ENCODE data around the gene SST. TPM values are rescaled to one million over a fixed set of nuclear protein-coding genes. Genes with fewer than 3 reads are reported as not detected.

SST gene
- total RNA-seq, 4 donors from 2014 or later = 14.2 to 29.5 (median 16.2) TPM; not detected in 1

DNA sequence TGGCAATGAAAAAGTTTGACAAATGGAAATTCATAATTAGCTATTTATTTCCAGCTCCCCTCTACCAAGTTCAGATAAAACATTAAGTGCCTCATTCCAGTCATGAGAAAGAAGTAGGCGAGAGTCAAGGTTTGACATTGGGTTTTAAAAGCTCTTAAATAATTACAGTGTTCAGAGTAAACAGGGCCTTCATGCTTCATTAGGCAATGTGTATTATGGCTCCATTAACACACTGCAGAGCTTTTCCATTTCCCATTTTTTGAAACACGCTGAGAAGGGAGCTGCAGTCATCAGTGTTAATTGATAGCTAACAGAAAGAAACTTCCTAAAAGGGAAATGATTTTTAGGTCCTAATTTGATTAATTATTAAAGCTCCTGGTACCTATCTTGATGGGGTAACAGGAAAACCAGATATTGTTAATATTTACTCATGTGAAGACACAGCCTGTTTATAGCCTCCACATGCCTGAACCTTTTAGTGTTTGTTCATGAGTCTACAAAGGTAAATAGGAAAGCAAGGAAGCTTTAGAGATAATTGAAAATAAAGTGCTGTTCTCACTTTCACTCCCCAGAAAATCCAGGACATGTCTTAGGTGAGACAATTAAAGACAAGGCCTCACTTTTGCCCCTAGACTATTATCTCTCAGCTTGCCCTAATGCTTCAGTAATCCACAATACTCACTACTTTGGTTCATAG, 28.7 kb downstream of the SST start:
- intact Hi-C loops (cut with DNase I; ENCODE audit: low total_unique reads) (no loop called here), in situ Hi-C loops (cut with MboI; ENCODE audit: low pct_ligation_motif_present in 1 of 4, low pct_unique_long_range_greater_than_20kb in 1 of 4, low sequenced_read_pairs in 3 of 4) (no loop called here)
- no peak for DNase-seq
- 83 to 86% methylated on average over 2 of the region's 2 CpGs for WGBS, 2 donors (ENCODE audit: low coverage in 1 of 2)
- Histone ChIP-seq H3K4me1 (no peaks in the 10 kb centered on the region), H3K27me3 (peaks cover 3% of the 10 kb centered on the region), H3K27ac (no peak overlapping the region), H3K4me3 (no peak overlapping the region), H3K9me3 (no peaks in the 10 kb centered on the region), H3K36me3 (no peaks in the 10 kb centered on the region)
- TF ChIP-seq POLR2A (IDR thresholded peaks at IDR 0.05) (no peak), POLR2AphosphoS5 (IDR thresholded peaks at IDR 0.05) (no peak)

DNA sequence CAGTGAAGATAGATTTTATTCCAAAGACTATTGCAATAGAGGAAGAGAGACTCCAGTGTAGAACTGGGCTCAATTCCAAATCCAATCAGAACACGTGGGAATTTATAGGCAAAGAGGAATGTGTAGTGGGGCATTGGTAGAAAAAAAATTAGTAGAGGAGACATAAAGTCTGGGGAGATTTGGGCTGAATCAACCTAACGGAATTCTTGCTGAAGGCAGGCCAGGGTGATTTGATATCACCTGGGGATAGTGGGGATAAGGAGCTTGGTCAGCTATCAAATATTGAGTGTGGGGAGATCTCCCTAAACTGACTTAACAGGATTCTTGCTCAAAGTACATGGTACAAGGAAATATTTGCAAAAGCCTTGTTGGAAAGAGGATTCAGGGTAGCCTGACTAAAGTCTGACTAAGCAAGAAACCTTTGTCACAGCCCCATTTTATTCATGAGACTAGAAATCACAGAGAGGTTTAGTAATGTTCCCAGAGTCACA, 29.6 kb downstream of the SST start:
- Histone ChIP-seq H3K27me3 (peaks cover 3% of the 10 kb centered on the region), H3K9me3 (no peaks in the 10 kb centered on the region), H3K36me3 (no peaks in the 10 kb centered on the region), H3K4me3 (no peak overlapping the region), H3K4me1 (no peaks in the 10 kb centered on the region), H3K27ac (no peak overlapping the region)
- in situ Hi-C loops (cut with MboI; ENCODE audit: low pct_ligation_motif_present in 1 of 4, low pct_unique_long_range_greater_than_20kb in 1 of 4, low sequenced_read_pairs in 3 of 4) (no loop called here), intact Hi-C loops (cut with DNase I; ENCODE audit: low total_unique reads) (no loop called here)
- 17 to 44% methylated on average over 1 to 2 of the region's 2 CpGs for WGBS, 2 donors (ENCODE audit: low coverage in 1 of 2)
- TF ChIP-seq POLR2AphosphoS5 (IDR thresholded peaks at IDR 0.05) = no peak
- TF ChIP-seq, protein P1, sequence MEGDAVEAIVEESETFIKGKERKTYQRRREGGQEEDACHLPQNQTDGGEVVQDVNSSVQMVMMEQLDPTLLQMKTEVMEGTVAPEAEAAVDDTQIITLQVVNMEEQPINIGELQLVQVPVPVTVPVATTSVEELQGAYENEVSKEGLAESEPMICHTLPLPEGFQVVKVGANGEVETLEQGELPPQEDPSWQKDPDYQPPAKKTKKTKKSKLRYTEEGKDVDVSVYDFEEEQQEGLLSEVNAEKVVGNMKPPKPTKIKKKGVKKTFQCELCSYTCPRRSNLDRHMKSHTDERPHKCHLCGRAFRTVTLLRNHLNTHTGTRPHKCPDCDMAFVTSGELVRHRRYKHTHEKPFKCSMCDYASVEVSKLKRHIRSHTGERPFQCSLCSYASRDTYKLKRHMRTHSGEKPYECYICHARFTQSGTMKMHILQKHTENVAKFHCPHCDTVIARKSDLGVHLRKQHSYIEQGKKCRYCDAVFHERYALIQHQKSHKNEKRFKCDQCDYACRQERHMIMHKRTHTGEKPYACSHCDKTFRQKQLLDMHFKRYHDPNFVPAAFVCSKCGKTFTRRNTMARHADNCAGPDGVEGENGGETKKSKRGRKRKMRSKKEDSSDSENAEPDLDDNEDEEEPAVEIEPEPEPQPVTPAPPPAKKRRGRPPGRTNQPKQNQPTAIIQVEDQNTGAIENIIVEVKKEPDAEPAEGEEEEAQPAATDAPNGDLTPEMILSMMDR (IDR thresholded peaks at IDR 0.05) = no peak
- TF ChIP-seq POLR2A (IDR thresholded peaks at IDR 0.05) = no peak
- no peak for TF ChIP-seq EP300 (IDR thresholded peaks at IDR 0.05; ENCODE audit: low read depth)
- no peak for DNase-seq

DNA sequence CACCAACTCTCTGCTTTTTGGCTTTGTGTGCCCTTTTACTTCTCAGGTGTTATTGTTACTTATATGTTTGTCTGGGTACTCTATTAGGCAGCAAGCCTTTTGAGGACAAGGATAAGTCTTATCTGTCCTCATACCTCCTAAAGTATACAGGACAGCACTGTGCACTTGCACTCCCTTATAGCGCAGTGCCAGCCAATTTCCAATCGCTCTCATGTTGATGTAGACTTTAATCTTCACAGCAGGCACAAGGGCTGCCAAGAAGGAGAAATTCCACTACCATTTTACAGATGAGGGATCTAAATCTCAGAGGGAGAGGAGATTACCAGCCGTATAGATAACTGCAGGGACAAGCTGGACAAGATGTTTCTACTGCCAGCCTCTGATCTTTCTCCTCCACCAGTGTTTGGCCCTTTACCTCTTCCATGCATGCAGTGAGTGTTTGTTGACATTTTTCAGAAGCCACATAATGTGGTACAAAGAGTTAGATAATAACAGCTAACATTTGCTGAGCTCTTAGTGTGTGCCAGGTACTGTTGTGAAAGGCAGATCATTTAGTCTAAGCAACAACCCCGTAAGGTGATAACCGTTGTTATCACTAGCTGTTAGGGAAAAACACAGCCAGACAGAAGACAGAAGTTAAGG, 30.1 kb downstream of the SST start:
- 57 to 72% methylated on average over 3 to 5 of the region's 5 CpGs for WGBS, 2 donors (ENCODE audit: low coverage in 1 of 2)
- H3K27me3 ChIP-seq = peaks cover 3% of the 10 kb centered on the region
- no peak overlapping the region for H3K4me3 ChIP-seq
- in situ Hi-C loops (cut with MboI; ENCODE audit: low pct_ligation_motif_present in 1 of 4, low pct_unique_long_range_greater_than_20kb in 1 of 4, low sequenced_read_pairs in 3 of 4) = no loop called here
- TF ChIP-seq POLR2AphosphoS5 (IDR thresholded peaks at IDR 0.05) (no peak), EP300 (IDR thresholded peaks at IDR 0.05; ENCODE audit: low read depth) (no peak), POLR2A (IDR thresholded peaks at IDR 0.05) (no peak)
- TF ChIP-seq, protein P1 (IDR thresholded peaks at IDR 0.05) = no peak
- H3K4me1 ChIP-seq = no peaks in the 10 kb centered on the region
- H3K9me3 ChIP-seq = no peaks in the 10 kb centered on the region
- H3K27ac ChIP-seq = no peak overlapping the region
- no peak for DNase-seq
- H3K36me3 ChIP-seq = no peaks in the 10 kb centered on the region
- intact Hi-C loops (cut with DNase I; ENCODE audit: low total_unique reads) = no loop called here

DNA sequence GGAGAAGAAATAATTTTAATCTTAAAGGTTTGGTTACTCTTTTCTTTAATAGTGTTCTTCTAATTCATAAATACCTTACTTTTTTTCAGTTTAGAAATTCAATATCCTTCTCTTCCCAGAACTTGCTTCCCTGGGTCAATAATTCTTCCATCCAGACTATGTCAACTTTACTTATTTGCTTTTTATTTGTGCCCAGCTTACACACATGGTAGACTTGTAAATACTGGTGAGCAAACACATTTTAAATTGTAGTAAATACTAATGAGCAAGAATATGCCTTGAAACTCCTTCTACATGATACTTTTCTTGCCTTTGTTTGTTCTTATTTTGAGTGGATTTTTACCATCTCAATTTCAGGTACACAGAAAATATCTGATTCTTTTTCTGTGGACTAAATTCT, 33.7 kb downstream of the SST start:
- TF ChIP-seq POLR2A (IDR thresholded peaks at IDR 0.05) (no peak), POLR2AphosphoS5 (IDR thresholded peaks at IDR 0.05) (no peak), EP300 (IDR thresholded peaks at IDR 0.05; ENCODE audit: low read depth) (no peak)
- TF ChIP-seq, protein P1 (IDR thresholded peaks at IDR 0.05) = no peak
- in situ Hi-C loops (cut with MboI; ENCODE audit: low pct_ligation_motif_present in 1 of 4, low pct_unique_long_range_greater_than_20kb in 1 of 4, low sequenced_read_pairs in 3 of 4) = no loop called here
- Histone ChIP-seq H3K36me3 (no peaks in the 10 kb centered on the region), H3K9me3 (no peaks in the 10 kb centered on the region), H3K27me3 (peaks cover 3% of the 10 kb centered on the region), H3K4me3 (no peak overlapping the region), H3K27ac (no peak overlapping the region), H3K4me1 (no peaks in the 10 kb centered on the region)
- intact Hi-C loops (cut with DNase I; ENCODE audit: low total_unique reads) = no loop called here
- no peak for DNase-seq
